H1 (cell line): ENCODE measurements around the gene ANK2. TPM values are rescaled to one million over a fixed set of nuclear protein-coding genes. Genes with fewer than 3 reads are reported as not detected.

Experiments
- CTCF ChIA-PET: fragments of 300-600 bp; sonication (Branson Sonifier 250); formaldehyde crosslinking; loops from one replicate; lab custom pipeline; 2021; ENCODE audit not compliant: partially characterized antibody; lab: Charles Lee
- POLR2A ChIA-PET: fragments of 300-600 bp; sonication (Branson Sonifier 250); formaldehyde crosslinking; loops from one replicate; lab custom pipeline; 2021; ENCODE audit warnings: inconsistent platforms; ENCODE audit not compliant: partially characterized antibody; lab: Charles Lee
- DNase-seq, 2 experiments: peaks; one replicate each; pipeline versions ENCODE4 v3.0.0 to v3.0.0-alpha.2; 2010 to 2022; ENCODE audit warnings: low spot score in 2 of 2, low read depth in 1 of 2, mixed read lengths in 1 of 2
- FAIRE-seq: peaks from 2 replicates; lab custom pipeline; 2011; peaks lifted over from hg19 to GRCh38; lab: Jason Lieb, UNC
- H2AFZ ChIP-seq: 2 replicates; pipeline ENCODE4 v1.8.1; 2012; ENCODE audit warnings: low read length, inconsistent platforms
- H2AK5ac ChIP-seq: 2 replicates; pipeline ENCODE4 v1.6.1; 2013; ENCODE audit warnings: low read depth, low read length
- H2BK120ac ChIP-seq: replicated peaks from 2 replicates; pipeline ENCODE3; 2013; ENCODE audit warnings: low read depth, low read length, inconsistent platforms
- H2BK12ac ChIP-seq: 2 replicates; pipeline ENCODE4 v1.6.1; 2013; ENCODE audit warnings: low read depth, low read length
- H2BK15ac ChIP-seq: 2 replicates; pipeline ENCODE4 v1.6.1; 2013; ENCODE audit warnings: low read length
- H2BK20ac ChIP-seq: 2 replicates; pipeline ENCODE4 v1.6.1; 2013; ENCODE audit warnings: low read length
- H2BK5ac ChIP-seq: 2 replicates; pipeline ENCODE4 v1.6.1; 2013; ENCODE audit warnings: low read depth, low read length
- H3K14ac ChIP-seq: 2 replicates; pipeline ENCODE4 v1.6.1; 2013; ENCODE audit warnings: inconsistent platforms; ENCODE audit not compliant: insufficient read length
- H3K18ac ChIP-seq: 2 replicates; pipeline ENCODE4 v1.6.1; 2013; ENCODE audit warnings: low read length; ENCODE audit errors: extremely low read depth
- H3K23ac ChIP-seq: 2 replicates; pipeline ENCODE4 v1.6.1; 2013; ENCODE audit warnings: inconsistent platforms; ENCODE audit not compliant: insufficient read length
- H3K23me2 ChIP-seq: 2 replicates; pipeline ENCODE4 v1.6.1; 2013; ENCODE audit warnings: low read depth, low read length
- H3K27ac ChIP-seq: 2 replicates; pipeline ENCODE4 v1.6.1; 2011; ENCODE audit warnings: low read depth, low read length, inconsistent platforms
- H3K27me3 ChIP-seq, 4 experiments: replicated peaks in 1 of 4; 1 replicate in 1 of 4; 2 replicates in 3 of 4; pipeline versions ENCODE4 v1.6.1 to v1.8.1; 2011 to 2013; ENCODE audit warnings: low read length in 3 of 4, mild to moderate bottlenecking in 3 of 4, inconsistent platforms in 2 of 4, mixed read lengths in 2 of 4, moderate library complexity in 1 of 4; ENCODE audit not compliant: control insufficient read depth in 3 of 4, insufficient read depth in 3 of 4; ENCODE audit errors: extremely low read depth in 1 of 4
- H3K36me3 ChIP-seq, 4 experiments: 2 replicates each; pipeline versions ENCODE4 v1.6.1 to v1.8.1; 2011 to 2013; ENCODE audit warnings: mild to moderate bottlenecking in 4 of 4, low read length in 3 of 4, moderate library complexity in 2 of 4, control low read depth in 1 of 4, inconsistent platforms in 1 of 4; ENCODE audit not compliant: insufficient read depth in 4 of 4, control insufficient read depth in 2 of 4
- H3K4ac ChIP-seq: replicated peaks from 2 replicates; pipeline ENCODE3; 2013; ENCODE audit warnings: low read length, low read depth, mixed read lengths, inconsistent platforms; ENCODE audit not compliant: insufficient read length
- H3K4me1 ChIP-seq, 4 experiments: replicated peaks in 1 of 4; 1 replicate in 1 of 4; 2 replicates in 3 of 4; pipeline versions ENCODE4 v1.6.1 to v1.8.1; 2011 to 2013; ENCODE audit warnings: low read length in 3 of 4, inconsistent platforms in 2 of 4, mixed read lengths in 1 of 4; ENCODE audit not compliant: insufficient read depth in 4 of 4, control insufficient read depth in 3 of 4
- H3K4me2 ChIP-seq, 2 experiments: 2 replicates each; pipeline versions ENCODE4 v1.6.1 to v1.8.1; 2011 to 2013; ENCODE audit warnings: low read depth in 2 of 2, low read length in 2 of 2, control low read depth in 1 of 2, inconsistent platforms in 1 of 2, mild to moderate bottlenecking in 1 of 2; ENCODE audit not compliant: insufficient read depth in 1 of 2
- H3K4me3 ChIP-seq, 4 experiments: fragments of 200-600, 300-600 bp in 1 of 4; sonication (generic), shearing (Covaris generic), sonication (Bioruptor Twin) in 1 of 4; 2 replicates each; pipeline versions ENCODE4 v1.5.1 to v1.8.1; 2011 to 2016; ENCODE audit warnings: low read length in 4 of 4, low read depth in 3 of 4, control low read depth in 2 of 4, inconsistent platforms in 2 of 4, mild to moderate bottlenecking in 2 of 4, mixed read lengths in 1 of 4, moderate library complexity in 1 of 4; ENCODE audit not compliant: insufficient read depth in 2 of 4; ENCODE audit errors: extremely low read depth in 1 of 4
- H3K56ac ChIP-seq: replicated peaks from 2 replicates; pipeline ENCODE3; 2013; ENCODE audit warnings: low read depth, mild to moderate bottlenecking, mixed read lengths, low read length, inconsistent platforms; ENCODE audit not compliant: insufficient read length
- H3K79me1 ChIP-seq: 2 replicates; pipeline ENCODE4 v1.6.1; 2013; ENCODE audit warnings: low read depth, low read length, control low read depth
- H3K79me2 ChIP-seq, 2 experiments: 2 replicates each; pipeline versions ENCODE4 v1.6.1 to v1.8.1; 2012 to 2013; ENCODE audit warnings: low read length in 2 of 2, mild to moderate bottlenecking in 2 of 2, inconsistent platforms in 1 of 2; ENCODE audit not compliant: insufficient read depth in 2 of 2, control insufficient read depth in 1 of 2
- H3K9ac ChIP-seq, 4 experiments: replicated peaks in 1 of 4; 1 replicate in 1 of 4; 2 replicates in 3 of 4; pipeline versions ENCODE4 v1.6.1 to v1.8.1; 2011 to 2013; ENCODE audit warnings: low read depth in 3 of 4, low read length in 3 of 4, control low read depth in 2 of 4, mild to moderate bottlenecking in 2 of 4, moderate library complexity in 2 of 4, inconsistent platforms in 1 of 4; ENCODE audit errors: extremely low read depth in 1 of 4
- H3K9me3 ChIP-seq, 2 experiments: 2 replicates each; pipeline versions ENCODE4 v1.6.1 to v1.8.1; 2012 to 2013; ENCODE audit warnings: mild to moderate bottlenecking in 2 of 2, moderate library complexity in 2 of 2, control low read depth in 1 of 2, inconsistent platforms in 1 of 2, low read depth in 1 of 2, low read length in 1 of 2, mixed read lengths in 1 of 2; ENCODE audit not compliant: insufficient read depth in 2 of 2
- H4K20me1 ChIP-seq, 2 experiments: replicated peaks in 1 of 2; 2 replicates each; pipeline versions ENCODE3 to v1.8.1; 2011 to 2013; ENCODE audit warnings: inconsistent platforms in 2 of 2, low read length in 2 of 2, mild to moderate bottlenecking in 1 of 2; ENCODE audit not compliant: insufficient read depth in 2 of 2, control insufficient read depth in 1 of 2
- H4K5ac ChIP-seq: 2 replicates; pipeline ENCODE4 v1.6.1; 2013; ENCODE audit warnings: low read length, low read depth, mixed read lengths, inconsistent platforms; ENCODE audit not compliant: insufficient read length
- H4K8ac ChIP-seq: 2 replicates; pipeline ENCODE4 v1.8.0; 2013; ENCODE audit warnings: mild to moderate bottlenecking, moderate library complexity, low read length, inconsistent platforms; ENCODE audit not compliant: insufficient read depth; ENCODE audit errors: extremely low read depth
- H4K91ac ChIP-seq: replicated peaks from 2 replicates; pipeline ENCODE3; 2013; ENCODE audit warnings: low read length, mixed read lengths, inconsistent platforms; ENCODE audit not compliant: insufficient read length
- CEBPB ChIP-seq: IDR thresholded peaks from 2 replicates; pipeline ENCODE4 v1.6.1; 2012; ENCODE audit warnings: low read depth, low read length
- CHD1 ChIP-seq: IDR thresholded peaks from 2 replicates; pipeline ENCODE4 v1.6.1; 2012; ENCODE audit warnings: low read depth, low read length, improper control_type of control experiment
- HDAC2 ChIP-seq, 2 experiments: fragments of 300-600 bp in 1 of 2; sonication (generic) in 1 of 2; IDR thresholded peaks; 2 replicates each; pipeline ENCODE4 v1.6.1; 2011 to 2012; ENCODE audit warnings: low read depth in 2 of 2, low read length in 2 of 2, mild to moderate bottlenecking in 2 of 2, moderate library complexity in 2 of 2, borderline replicate concordance in 1 of 2, inconsistent platforms in 1 of 2
- POLR2AphosphoS5 ChIP-seq: IDR thresholded peaks from 2 replicates; pipeline ENCODE4 v1.6.1; 2011; ENCODE audit warnings: low read depth, low read length
- RAD21 ChIP-seq, 2 experiments: IDR thresholded peaks in 1 of 2; conservative IDR thresholded peaks in 1 of 2; 2 replicates each; pipeline ENCODE4 v1.6.1; 2011; ENCODE audit warnings: low read depth in 2 of 2, low read length in 2 of 2, improper control_type of control experiment in 1 of 2, inconsistent platforms in 1 of 2, mild to moderate bottlenecking in 1 of 2, moderate library complexity in 1 of 2
- YY1 ChIP-seq: IDR thresholded peaks from 2 replicates; pipeline ENCODE4 v1.6.1; 2011; ENCODE audit warnings: low read depth, mild to moderate bottlenecking, low read length
- ZNF274 ChIP-seq: IDR thresholded peaks from 2 replicates; pipeline ENCODE4 v1.7.0; 2012; ENCODE audit warnings: low read length, borderline replicate concordance; ENCODE audit errors: extremely low read depth
- WGBS, 2 experiments: shearing (Covaris generic) in 1 of 2; methylation state at CpG; one replicate each; pipeline versions ENCODE4 v1.1.6 to v1.1.7; 2013 to 2015; ENCODE audit warnings: low lambda C conversion rate in 2 of 2, mixed read lengths in 2 of 2, inconsistent platforms in 1 of 2, low coverage in 1 of 2, missing lambda C conversion rate in 1 of 2; ENCODE audit not compliant: insufficient replicate concordance in 2 of 2, insufficient coverage in 1 of 2, insufficient read length in 1 of 2; ENCODE audit errors: extremely low coverage in 1 of 2, missing lambda C conversion rate in 1 of 2; 5-methylcytosine and 5-hydroxymethylcytosine counted together
- polyA plus RNA-seq, 7 experiments: library from polyadenylated mRNA; depleted of rRNA in 3 of 7; stranded (reverse) in 5 of 7; unstranded in 2 of 7; fragments of >200 nt in 5 of 7; fragments of 200-250 nt in 2 of 7; gene quantifications; 1 replicate in 5 of 7; 2 replicates in 1 of 7; 4 replicates in 1 of 7; pipeline versions ENCODE4 v1.2.1 to v1.2.3, GENCODE V29; 2011 to 2013; ENCODE audit warnings: missing spikeins in 2 of 7, mixed read lengths in 2 of 7
- total RNA-seq: library from RNA; stranded (reverse); fragmentation: NEBNext Ultra II Directional; extraction: Animal tissue kit (Norgen Biotek cat#: 25700); gene quantifications from 2 replicates; pipeline ENCODE4 v1.2.1, GENCODE V29; 2021
- TF ChIP-seq, protein P1 (sequence below), 3 experiments: IDR thresholded peaks; 1 replicate in 2 of 3; 2 replicates in 1 of 3; pipeline versions ENCODE4 v1.5.1 to v1.6.1; 2011; ENCODE audit warnings: low read length in 3 of 3, mild to moderate bottlenecking in 3 of 3, inconsistent platforms in 2 of 3, low read depth in 1 of 3, moderate library complexity in 1 of 3; ENCODE audit not compliant: insufficient read depth in 1 of 3; ENCODE audit errors: control extremely low read depth in 1 of 3

The ANK2 gene
- total and polyA plus RNA-seq, 2 of the 8 experiments (the other 6 are each of a cell fraction or from before 2014, with no cell fraction given): 14.2 to 35.1 TPM

DNA sequence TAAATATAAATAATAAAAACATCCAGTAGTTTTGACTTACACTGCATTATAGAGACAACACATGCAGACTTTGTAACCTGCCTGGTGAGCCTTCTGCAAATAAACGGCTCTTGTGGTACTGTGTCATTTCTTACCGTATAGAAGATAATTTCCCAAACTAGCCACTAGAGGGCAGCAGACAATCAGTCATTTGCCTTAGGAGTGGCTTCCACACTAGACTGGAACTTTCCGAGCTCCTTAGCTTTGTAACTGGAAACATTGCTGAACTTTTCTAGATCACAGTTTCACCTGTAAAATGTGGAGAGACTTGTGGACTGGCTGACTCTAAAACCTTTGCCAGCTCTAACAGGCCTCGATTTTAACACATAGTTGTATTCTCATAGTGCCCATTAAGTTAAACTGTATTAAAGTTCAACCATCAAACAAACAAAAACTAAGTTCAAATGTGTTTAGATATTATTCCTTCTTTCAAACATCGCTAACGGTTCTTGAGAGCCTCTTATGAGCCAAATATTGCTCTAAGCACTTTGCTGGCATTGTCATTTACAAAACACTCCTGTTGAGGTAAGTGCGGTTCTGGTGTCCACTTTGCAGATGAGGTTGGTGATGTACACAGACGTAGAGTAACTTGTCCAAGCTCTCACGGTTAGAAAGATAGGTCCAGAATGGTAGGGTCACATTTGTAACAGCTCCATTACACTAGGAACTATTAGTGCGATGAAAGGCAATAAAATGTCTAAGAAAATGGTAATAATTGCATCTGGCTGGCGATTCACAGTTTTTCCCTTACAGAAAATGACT is 345.5 kb downstream of the ANK2 start:
- Histone ChIP-seq H3K23ac (no peak overlapping the region), H3K4me2 (no peak overlapping the region), H2AK5ac (no peak overlapping the region), H3K79me1 (no peaks in the 10 kb centered on the region), H2BK5ac (no peak overlapping the region), H3K36me3 (no peaks in the 10 kb centered on the region), H4K20me1 (peaks cover 0 to 2% of the 10 kb centered on the region in 2 experiments), H2BK120ac (no peak overlapping the region), H3K27ac (no peak overlapping the region), H3K79me2 (no peaks in the 10 kb centered on the region), H3K9ac (no peak overlapping the region), H3K4me1 (no peaks in the 10 kb centered on the region), H3K23me2 (no peaks in the 10 kb centered on the region; the same call in 1 of the 2 replicates), H3K9me3 (peaks cover under 1 to 4% of the 10 kb centered on the region in 2 experiments; a peak in 1 of 4 replicates), H2BK15ac (peak overlapping the region; percentile 12; the same call in 1 of the 2 replicates), H3K14ac (no peak overlapping the region), H3K4me3 (no peak overlapping the region), H4K8ac (no peak overlapping the region), H3K27me3 (no peaks in the 10 kb centered on the region), H2AFZ (no peak overlapping the region), H2BK12ac (no peak overlapping the region; the same call in 1 of the 2 replicates), H3K56ac (no peak overlapping the region), H4K91ac (no peak overlapping the region), H3K18ac (no peak overlapping the region), H4K5ac (no peak overlapping the region), H2BK20ac (no peak overlapping the region), H3K4ac (no peak overlapping the region)
- CTCF ChIA-PET: interaction anchor here (0.6 to 4.9 kb wide), 39 partner anchors 8 to 1292 kb away, joined by 3 to 16 read pairs (median 3); no protein-coding TSS in a partner anchor
- peak; percentile 95 for FAIRE-seq
- peak in 1 of 2 experiments; percentile 51 for DNase-seq
- POLR2A ChIA-PET: no interaction called here
- WGBS, 2 experiments: 67% methylated on average over 11 of the region's 11 CpGs; no CpG with 5 or more reads in 1 of the 2 experiments
- TF ChIP-seq ZNF274 (no peak), YY1 (no peak), CHD1 (no peak), HDAC2 (IDR thresholded peaks at IDR 0.05; ENCODE audit: borderline replicate concordance in 1 of 2, low read depth in 2 of 2, low read length in 2 of 2) (no peak), RAD21 (IDR thresholded peaks at IDR 0.05 in 1 of 2, conservative IDR thresholded peaks at IDR 0.05 in 1 of 2; ENCODE audit: low read depth in 2 of 2, low read length in 2 of 2) (peak; percentile 96 to 99), POLR2AphosphoS5 (no peak), CEBPB (no peak)
- TF ChIP-seq, protein P1, sequence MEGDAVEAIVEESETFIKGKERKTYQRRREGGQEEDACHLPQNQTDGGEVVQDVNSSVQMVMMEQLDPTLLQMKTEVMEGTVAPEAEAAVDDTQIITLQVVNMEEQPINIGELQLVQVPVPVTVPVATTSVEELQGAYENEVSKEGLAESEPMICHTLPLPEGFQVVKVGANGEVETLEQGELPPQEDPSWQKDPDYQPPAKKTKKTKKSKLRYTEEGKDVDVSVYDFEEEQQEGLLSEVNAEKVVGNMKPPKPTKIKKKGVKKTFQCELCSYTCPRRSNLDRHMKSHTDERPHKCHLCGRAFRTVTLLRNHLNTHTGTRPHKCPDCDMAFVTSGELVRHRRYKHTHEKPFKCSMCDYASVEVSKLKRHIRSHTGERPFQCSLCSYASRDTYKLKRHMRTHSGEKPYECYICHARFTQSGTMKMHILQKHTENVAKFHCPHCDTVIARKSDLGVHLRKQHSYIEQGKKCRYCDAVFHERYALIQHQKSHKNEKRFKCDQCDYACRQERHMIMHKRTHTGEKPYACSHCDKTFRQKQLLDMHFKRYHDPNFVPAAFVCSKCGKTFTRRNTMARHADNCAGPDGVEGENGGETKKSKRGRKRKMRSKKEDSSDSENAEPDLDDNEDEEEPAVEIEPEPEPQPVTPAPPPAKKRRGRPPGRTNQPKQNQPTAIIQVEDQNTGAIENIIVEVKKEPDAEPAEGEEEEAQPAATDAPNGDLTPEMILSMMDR (IDR thresholded peaks at IDR 0.05; ENCODE audit: control extremely low read depth in 1 of 3, insufficient read depth in 1 of 3, low read depth in 1 of 3, low read length in 3 of 3): peak in 2 of 3 experiments; percentile 79 to 83; a peak in 3 of 4 replicates
